ENCODE results near the gene STIP1. TPM values are rescaled to one million over a fixed set of nuclear protein-coding genes. Genes with fewer than 3 reads are reported as not detected.

STIP1 gene
- total RNA-seq, 2 donors from 2014 or later = 35.8 to 63.6 TPM

DNA sequence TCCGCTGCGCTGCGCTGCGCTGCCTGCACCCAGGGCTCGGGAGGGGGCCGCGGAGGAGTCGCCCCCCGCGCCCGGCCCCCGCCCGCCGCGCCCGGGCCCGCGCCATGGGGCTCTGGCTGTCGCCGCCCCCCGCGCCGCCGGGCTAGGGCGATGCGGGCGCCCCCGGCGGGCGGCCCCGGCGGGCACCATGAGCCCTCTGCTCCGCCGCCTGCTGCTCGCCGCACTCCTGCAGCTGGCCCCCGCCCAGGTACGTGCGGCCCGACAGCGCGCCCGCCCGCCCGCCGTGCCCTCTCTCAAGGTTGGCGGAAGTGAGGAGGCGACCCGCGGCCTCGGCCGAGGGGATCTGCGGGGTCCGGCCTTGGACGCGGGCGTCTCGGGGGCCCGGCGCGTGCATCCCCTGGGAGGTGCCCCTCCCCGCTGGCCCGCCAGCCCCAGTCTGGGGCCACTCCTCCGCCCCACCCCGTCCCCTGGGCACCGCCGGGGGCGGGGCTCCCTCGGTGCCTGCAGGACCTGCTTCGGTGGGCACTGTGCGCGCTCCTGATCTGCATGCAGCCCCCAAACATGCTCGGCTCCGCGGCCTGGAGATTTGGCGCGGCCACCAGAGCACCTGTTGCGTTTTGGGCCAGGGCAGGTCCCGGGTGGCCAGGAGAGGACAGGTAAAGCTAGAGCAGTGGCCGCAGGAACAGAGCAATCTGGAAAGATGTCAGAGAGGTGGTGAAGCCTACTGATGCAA is 48.8 kb downstream of the STIP1 start:
- Histone ChIP-seq H3K9me3 (no peaks in the 10 kb centered on the region), H3K36me3 (replicated peaks in 1 of 2; ENCODE audit: insufficient read depth in 1 of 2, low read depth in 2 of 2) (no peaks in the 10 kb centered on the region), H3K4me3 (peak overlapping the region; percentile 49 to 57), H3K27ac (peak overlapping the region; percentile 81 to 92 (median 86)), H3K4me1 (peaks cover 76% of the 10 kb centered on the region), H3K27me3 (no peaks in the 10 kb centered on the region)
- intact Hi-C loops (cut with DNase I) = no loop called here
- DNase-seq (peak; percentile 55 to 73 (median 65)), ATAC-seq (peak; percentile 31)
- 1 to 2% methylated on average over 24 to 43 of the region's 80 CpGs for WGBS, 2 donors
- TF ChIP-seq, protein P1, sequence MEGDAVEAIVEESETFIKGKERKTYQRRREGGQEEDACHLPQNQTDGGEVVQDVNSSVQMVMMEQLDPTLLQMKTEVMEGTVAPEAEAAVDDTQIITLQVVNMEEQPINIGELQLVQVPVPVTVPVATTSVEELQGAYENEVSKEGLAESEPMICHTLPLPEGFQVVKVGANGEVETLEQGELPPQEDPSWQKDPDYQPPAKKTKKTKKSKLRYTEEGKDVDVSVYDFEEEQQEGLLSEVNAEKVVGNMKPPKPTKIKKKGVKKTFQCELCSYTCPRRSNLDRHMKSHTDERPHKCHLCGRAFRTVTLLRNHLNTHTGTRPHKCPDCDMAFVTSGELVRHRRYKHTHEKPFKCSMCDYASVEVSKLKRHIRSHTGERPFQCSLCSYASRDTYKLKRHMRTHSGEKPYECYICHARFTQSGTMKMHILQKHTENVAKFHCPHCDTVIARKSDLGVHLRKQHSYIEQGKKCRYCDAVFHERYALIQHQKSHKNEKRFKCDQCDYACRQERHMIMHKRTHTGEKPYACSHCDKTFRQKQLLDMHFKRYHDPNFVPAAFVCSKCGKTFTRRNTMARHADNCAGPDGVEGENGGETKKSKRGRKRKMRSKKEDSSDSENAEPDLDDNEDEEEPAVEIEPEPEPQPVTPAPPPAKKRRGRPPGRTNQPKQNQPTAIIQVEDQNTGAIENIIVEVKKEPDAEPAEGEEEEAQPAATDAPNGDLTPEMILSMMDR (IDR thresholded peaks at IDR 0.05) = peak in 2 of 7 experiments; percentile 40 to 44
- peak; percentile 20 to 39 (median 34) for TF ChIP-seq POLR2A (IDR thresholded peaks at IDR 0.05)

DNA sequence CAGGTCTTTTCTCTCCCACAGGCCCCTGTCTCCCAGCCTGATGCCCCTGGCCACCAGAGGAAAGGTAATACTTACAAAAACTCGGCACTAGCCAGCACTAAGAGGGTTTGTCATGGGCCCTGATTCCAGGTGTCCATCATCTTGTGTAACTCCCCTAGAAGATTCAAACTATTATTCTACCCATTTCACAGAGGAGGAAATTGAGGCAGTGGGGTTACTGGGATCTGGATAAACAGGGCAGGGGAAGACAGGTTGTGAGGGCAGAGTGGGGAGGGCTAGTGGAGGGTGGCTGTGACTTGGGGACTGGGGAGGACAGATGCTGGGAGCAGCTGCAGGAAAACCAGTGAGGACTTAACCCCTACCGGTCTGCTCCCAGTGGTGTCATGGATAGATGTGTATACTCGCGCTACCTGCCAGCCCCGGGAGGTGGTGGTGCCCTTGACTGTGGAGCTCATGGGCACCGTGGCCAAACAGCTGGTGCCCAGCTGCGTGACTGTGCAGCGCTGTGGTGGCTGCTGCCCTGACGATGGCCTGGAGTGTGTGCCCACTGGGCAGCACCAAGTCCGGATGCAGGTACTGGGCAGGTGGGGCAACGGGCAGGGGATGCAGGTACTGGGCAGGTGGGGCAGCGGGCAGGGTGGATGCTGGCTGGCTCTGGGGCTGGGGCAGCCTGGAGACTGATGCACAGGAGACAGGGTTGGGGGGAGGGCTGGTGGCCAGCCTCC is 49.6 kb downstream of the STIP1 start:
- DNase-seq = peak in 3 of 4 donors; percentile 47 to 72 (median 68)
- Histone ChIP-seq H3K36me3 (replicated peaks in 1 of 2; ENCODE audit: insufficient read depth in 1 of 2, low read depth in 2 of 2) (no peaks in the 10 kb centered on the region), H3K4me3 (peak overlapping the region; percentile 49 to 57), H3K27ac (peak overlapping the region; percentile 81 to 92 (median 86)), H3K27me3 (no peaks in the 10 kb centered on the region), H3K9me3 (no peaks in the 10 kb centered on the region), H3K4me1 (peaks cover 81% of the 10 kb centered on the region)
- TF ChIP-seq, protein P1 (IDR thresholded peaks at IDR 0.05) = no peak
- TF ChIP-seq POLR2A (IDR thresholded peaks at IDR 0.05) = no peak
- intact Hi-C loops (cut with DNase I) = no loop called here
- 23 to 27% methylated on average over 11 to 12 of the region's 12 CpGs for WGBS, 2 donors
- no peak for ATAC-seq

GRCh38 chr11:64237484-64237951 is 51.5 kb downstream of the STIP1 start:
- TF ChIP-seq, protein P1 (IDR thresholded peaks at IDR 0.05) = peak in 4 of 7 experiments; percentile 29 to 54 (median 44)
- peak in 2 of 3 donors; percentile 58 to 61 for TF ChIP-seq POLR2A (IDR thresholded peaks at IDR 0.05)
- peak; percentile 51 for ATAC-seq
- Histone ChIP-seq H3K27ac (peak overlapping the region; percentile 84 to 100 (median 98)), H3K4me3 (no peak overlapping the region), H3K27me3 (no peaks in the 10 kb centered on the region), H3K4me1 (peaks cover 70% of the 10 kb centered on the region), H3K36me3 (replicated peaks in 1 of 2; ENCODE audit: insufficient read depth in 1 of 2, low read depth in 2 of 2) (no peaks in the 10 kb centered on the region), H3K9me3 (no peaks in the 10 kb centered on the region)
- WGBS, 2 donors = 10 to 14% methylated on average over 7 to 12 of the region's 12 CpGs
- intact Hi-C loops (cut with DNase I) = no loop called here
- peak; percentile 97 to 98 (median 98) for DNase-seq

DNA sequence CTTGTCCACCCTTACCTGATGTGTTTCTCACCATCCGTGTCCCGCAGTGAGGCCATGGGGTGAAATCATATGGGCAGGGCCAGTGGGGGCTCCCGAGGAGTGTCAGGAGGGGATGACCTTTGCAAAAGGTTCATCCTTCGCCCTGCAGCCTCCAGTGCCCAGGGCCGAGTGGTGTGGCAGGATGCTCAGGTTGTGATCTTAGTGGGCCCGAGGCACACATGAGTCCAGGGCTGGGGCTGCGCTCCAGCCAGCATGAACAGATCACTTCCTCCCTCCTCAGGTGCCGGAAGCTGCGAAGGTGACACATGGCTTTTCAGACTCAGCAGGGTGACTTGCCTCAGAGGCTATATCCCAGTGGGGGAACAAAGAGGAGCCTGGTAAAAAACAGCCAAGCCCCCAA is 52.1 kb downstream of the STIP1 start:
- TF ChIP-seq, protein P1 (IDR thresholded peaks at IDR 0.05) = no peak
- no peak for TF ChIP-seq POLR2A (IDR thresholded peaks at IDR 0.05)
- 53 to 57% methylated on average over 6 to 8 of the region's 9 CpGs for WGBS, 2 donors
- intact Hi-C loops (cut with DNase I) = no loop called here
- H3K4me3 ChIP-seq = no peak overlapping the region
- no peak for ATAC-seq
- DNase-seq = peak in 1 of 4 donors; percentile 59
- H3K9me3 ChIP-seq = no peaks in the 10 kb centered on the region
- no peaks in the 10 kb centered on the region for H3K27me3 ChIP-seq
- H3K36me3 ChIP-seq (replicated peaks in 1 of 2; ENCODE audit: insufficient read depth in 1 of 2, low read depth in 2 of 2) = no peaks in the 10 kb centered on the region
- peak overlapping the region; percentile 84 to 100 (median 98) for H3K27ac ChIP-seq
- H3K4me1 ChIP-seq = peaks cover 74% of the 10 kb centered on the region
